T-helper 2 cell treated with Interferon-gamma antibody and Interleukin-4, amounts not matched to agents 5 μg/mL and 100 μg/mL, for 36 hours (primary cell): ENCODE data around the gene CARNS1.

Source experiments
- DNase-seq: peaks from one replicate; pipeline ENCODE4 v3.0.0; 2021; ENCODE audit warnings: low spot score
- H3K27ac Mint-ChIP-seq: one replicate; pipeline ENCODE4 v1.8.0; 2021; ENCODE audit warnings: mild to moderate bottlenecking, mixed read lengths
- H3K27me3 Mint-ChIP-seq: one replicate; pipeline ENCODE4 v1.8.0; 2021; ENCODE audit warnings: low read depth, mixed read lengths
- H3K36me3 Mint-ChIP-seq: one replicate; pipeline ENCODE4 v1.8.0; 2021; ENCODE audit warnings: low read depth, mixed read lengths
- H3K4me1 Mint-ChIP-seq: one replicate; pipeline ENCODE4 v1.8.0; 2021; ENCODE audit warnings: low read depth, mixed read lengths
- H3K4me3 Mint-ChIP-seq: one replicate; pipeline ENCODE4 v1.8.0; 2022; ENCODE audit warnings: mild to moderate bottlenecking, moderate library complexity, mixed read lengths
- H3K9me3 Mint-ChIP-seq: one replicate; pipeline ENCODE4 v1.8.0; 2021; ENCODE audit warnings: mixed read lengths

Gene CARNS1

GRCh38 chr11:67439321-67440228 lies 24.1 kb downstream of the CARNS1 start:
- Mint-ChIP-seq H3K9me3 (no peaks in the 10 kb centered on the region), H3K27ac (peak overlapping the region; percentile 97), H3K4me3 (peak overlapping the region; percentile 99), H3K27me3 (no peaks in the 10 kb centered on the region), H3K4me1 (peaks cover 40% of the 10 kb centered on the region), H3K36me3 (peaks cover 37% of the 10 kb centered on the region)
- DNase-seq: peak; percentile 50

- Mint-ChIP-seq H3K9me3 (no peaks in the 10 kb centered on the region), H3K4me1 (peaks cover 46% of the 10 kb centered on the region), H3K27me3 (no peaks in the 10 kb centered on the region), H3K4me3 (peak overlapping the region; percentile 99), H3K36me3 (peaks cover 33% of the 10 kb centered on the region), H3K27ac (peak overlapping the region; percentile 97)
- DNase-seq: no peak
Observed at GRCh38 chr11:67440229-67441097, 25.0 kb downstream of the CARNS1 start.

GRCh38 chr11:67441098-67441563 lies 25.7 kb downstream of the CARNS1 start:
- peaks cover 52% of the 10 kb centered on the region for H3K4me1 Mint-ChIP-seq
- H3K9me3 Mint-ChIP-seq: no peaks in the 10 kb centered on the region
- no peak for DNase-seq
- H3K27me3 Mint-ChIP-seq: no peaks in the 10 kb centered on the region
- H3K27ac Mint-ChIP-seq: peak overlapping the region; percentile 81
- H3K4me3 Mint-ChIP-seq: peak overlapping the region; percentile 29
- peaks cover 30% of the 10 kb centered on the region for H3K36me3 Mint-ChIP-seq

- peak overlapping the region; percentile 75 for H3K4me3 Mint-ChIP-seq
- peaks cover 50% of the 10 kb centered on the region for H3K4me1 Mint-ChIP-seq
- peak overlapping the region; percentile 67 for H3K27ac Mint-ChIP-seq
- peaks cover 25% of the 10 kb centered on the region for H3K36me3 Mint-ChIP-seq
- H3K27me3 Mint-ChIP-seq: no peaks in the 10 kb centered on the region
- H3K9me3 Mint-ChIP-seq: no peaks in the 10 kb centered on the region
- no peak for DNase-seq
Observed at GRCh38 chr11:67441731-67442351, 26.4 kb downstream of the CARNS1 start.

GRCh38 chr11:67442504-67443404 lies 27.3 kb downstream of the CARNS1 start:
- no peak for DNase-seq
- Mint-ChIP-seq H3K27ac (peak overlapping the region; percentile 84), H3K36me3 (peaks cover 18% of the 10 kb centered on the region), H3K4me3 (peak overlapping the region; percentile 75), H3K9me3 (no peaks in the 10 kb centered on the region), H3K4me1 (peaks cover 54% of the 10 kb centered on the region), H3K27me3 (no peaks in the 10 kb centered on the region)

- peaks cover 4% of the 10 kb centered on the region for H3K36me3 Mint-ChIP-seq
- H3K27ac Mint-ChIP-seq: peak overlapping the region; percentile 91
- H3K4me1 Mint-ChIP-seq: peaks cover 47% of the 10 kb centered on the region
- H3K27me3 Mint-ChIP-seq: no peaks in the 10 kb centered on the region
- H3K9me3 Mint-ChIP-seq: no peaks in the 10 kb centered on the region
- peak overlapping the region; percentile 78 for H3K4me3 Mint-ChIP-seq
- DNase-seq: no peak
Observed at GRCh38 chr11:67445515-67445914, 30.0 kb downstream of the CARNS1 start.

- Mint-ChIP-seq H3K4me1 (peaks cover 37% of the 10 kb centered on the region), H3K27ac (peak overlapping the region; percentile 45), H3K9me3 (no peaks in the 10 kb centered on the region), H3K27me3 (no peaks in the 10 kb centered on the region), H3K4me3 (no peak overlapping the region), H3K36me3 (no peaks in the 10 kb centered on the region)
- no peak for DNase-seq
Observed at GRCh38 chr11:67448220-67448609, 32.7 kb downstream of the CARNS1 start.

- Mint-ChIP-seq H3K4me1 (peaks cover 36% of the 10 kb centered on the region), H3K9me3 (no peaks in the 10 kb centered on the region), H3K27ac (peak overlapping the region; percentile 24), H3K36me3 (no peaks in the 10 kb centered on the region), H3K4me3 (no peak overlapping the region), H3K27me3 (no peaks in the 10 kb centered on the region)
- DNase-seq: no peak
Observed at GRCh38 chr11:67449116-67449844, 33.8 kb downstream of the CARNS1 start.

- peaks cover 18% of the 10 kb centered on the region for H3K4me1 Mint-ChIP-seq
- H3K4me3 Mint-ChIP-seq: no peak overlapping the region
- no peaks in the 10 kb centered on the region for H3K36me3 Mint-ChIP-seq
- H3K27me3 Mint-ChIP-seq: no peaks in the 10 kb centered on the region
- no peaks in the 10 kb centered on the region for H3K9me3 Mint-ChIP-seq
- no peak overlapping the region for H3K27ac Mint-ChIP-seq
- no peak for DNase-seq
Observed at GRCh38 chr11:67450796-67451657, 35.5 kb downstream of the CARNS1 start.

GRCh38 chr11:67451658-67451976 lies 36.1 kb downstream of the CARNS1 start:
- Mint-ChIP-seq H3K36me3 (no peaks in the 10 kb centered on the region), H3K4me1 (peaks cover 15% of the 10 kb centered on the region), H3K27ac (no peak overlapping the region), H3K27me3 (no peaks in the 10 kb centered on the region), H3K9me3 (no peaks in the 10 kb centered on the region), H3K4me3 (no peak overlapping the region)
- no peak for DNase-seq

GRCh38 chr11:67452141-67452952 lies 36.9 kb downstream of the CARNS1 start, which contains the start of gene GPR152:
Gene GPR152, minus strand, starts transcription at chr11:67452729. Its CDS starts 5 bp downstream, at chr11:67452724.
- Mint-ChIP-seq H3K27me3 (no peaks in the 10 kb centered on the region), H3K27ac (no peak within 1 kb of the TSS), H3K4me1 (peaks cover 12% of the 10 kb centered on the region), H3K4me3 (no peak within 1 kb of the TSS), H3K9me3 (no peaks in the 10 kb centered on the region), H3K36me3 (no peaks in the 10 kb centered on the region)
- no peak for DNase-seq
